GM19463 (cell line): ENCODE results near the gene ZNF280B.
"Not testable (repeated sequence)": the region's sequence is repeated elsewhere in the genome, so short reads cannot be mapped to it uniquely, and the experiment has no call there.

Experiments
- ATAC-seq: cut with Tn5 transposase; IDR thresholded peaks from one replicate; pipeline ENCODE4 v1.9.1; 2021; ENCODE audit warnings: mild to moderate bottlenecking, moderate library complexity; ENCODE audit not compliant: unreplicated experiment

ZNF280B gene

DNA sequence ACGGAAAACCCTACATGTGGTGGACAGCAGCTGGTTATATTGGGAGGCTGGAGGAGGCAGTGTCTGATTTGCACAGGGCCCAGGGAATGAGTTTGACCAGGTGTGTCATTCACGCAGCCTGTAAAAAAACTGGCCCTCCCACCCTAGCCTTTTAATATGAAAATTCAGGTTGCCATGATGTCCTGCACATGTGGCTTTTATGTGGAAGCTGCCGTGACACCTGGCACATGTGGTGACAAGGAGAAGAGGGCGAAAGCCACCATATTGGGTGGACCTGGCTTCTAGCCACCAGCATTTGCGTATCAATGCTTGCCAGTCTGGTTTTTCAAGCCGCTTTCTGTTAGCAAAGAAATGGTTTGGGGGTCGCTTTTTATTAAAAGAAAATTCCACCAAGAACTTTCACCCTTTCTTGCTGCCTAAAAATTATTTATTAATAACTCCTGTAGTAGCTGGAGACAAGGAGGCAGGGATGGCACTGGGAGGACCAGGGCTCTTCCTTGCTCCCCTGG lies 43.4 kb downstream of the ZNF280B start:
- no peak for ATAC-seq

DNA sequence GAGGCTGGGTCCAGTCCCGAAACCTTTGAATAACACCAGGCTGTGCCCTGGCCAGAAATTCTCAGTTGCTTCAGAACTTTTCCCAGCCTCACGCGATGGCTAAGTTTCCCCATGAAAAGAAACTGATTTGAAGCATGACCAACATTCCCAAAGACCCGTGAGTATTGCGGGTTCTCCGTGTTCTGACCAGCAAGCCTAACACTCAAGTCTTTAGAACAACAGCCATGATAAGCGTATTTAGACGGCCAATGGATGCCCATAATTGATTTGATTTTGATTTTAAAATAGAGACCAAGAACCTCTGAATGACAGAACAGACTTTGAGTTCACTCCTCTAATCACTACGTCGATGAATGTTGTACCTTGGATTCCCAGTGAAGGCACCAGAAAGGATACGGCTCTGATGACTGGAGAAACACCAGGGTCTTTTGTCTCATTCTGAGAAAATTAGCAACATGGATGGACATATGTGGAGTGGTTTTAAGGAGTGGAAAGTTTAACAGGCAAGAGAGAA lies 43.9 kb downstream of the ZNF280B start:
- ATAC-seq = no peak

DNA sequence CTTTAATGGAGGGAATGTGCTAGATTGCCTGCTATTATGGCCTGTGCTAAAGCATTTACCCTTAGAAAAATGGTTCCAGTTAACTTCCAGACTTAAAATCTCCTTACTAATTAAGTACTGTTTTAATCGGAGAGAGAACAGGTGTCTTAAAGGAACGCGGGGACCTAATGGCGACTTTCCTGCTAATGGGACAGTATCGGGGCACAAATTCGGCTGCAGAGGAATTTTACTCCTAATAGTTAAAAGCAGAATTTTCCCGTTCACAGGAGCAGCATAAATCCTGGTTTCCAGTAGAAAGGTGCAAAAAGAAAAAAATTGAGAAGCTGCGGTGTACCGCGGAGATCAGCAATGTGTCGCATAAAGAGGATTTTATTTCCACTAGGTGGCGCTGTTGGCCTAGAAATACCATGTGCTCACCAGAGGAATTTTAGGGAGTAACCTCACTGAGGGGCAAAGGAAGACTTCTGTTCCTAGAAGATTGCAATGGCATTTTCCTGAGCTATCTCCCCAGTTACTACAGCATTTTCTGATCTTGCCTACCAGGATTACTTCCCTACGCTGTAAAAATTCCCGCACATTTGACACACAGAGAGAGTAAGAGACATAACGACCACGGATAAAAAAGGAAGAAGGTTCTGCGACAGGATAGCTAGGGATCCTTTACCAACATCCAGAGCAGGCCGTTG lies 44.5 kb downstream of the ZNF280B start:
- ATAC-seq = no peak

DNA sequence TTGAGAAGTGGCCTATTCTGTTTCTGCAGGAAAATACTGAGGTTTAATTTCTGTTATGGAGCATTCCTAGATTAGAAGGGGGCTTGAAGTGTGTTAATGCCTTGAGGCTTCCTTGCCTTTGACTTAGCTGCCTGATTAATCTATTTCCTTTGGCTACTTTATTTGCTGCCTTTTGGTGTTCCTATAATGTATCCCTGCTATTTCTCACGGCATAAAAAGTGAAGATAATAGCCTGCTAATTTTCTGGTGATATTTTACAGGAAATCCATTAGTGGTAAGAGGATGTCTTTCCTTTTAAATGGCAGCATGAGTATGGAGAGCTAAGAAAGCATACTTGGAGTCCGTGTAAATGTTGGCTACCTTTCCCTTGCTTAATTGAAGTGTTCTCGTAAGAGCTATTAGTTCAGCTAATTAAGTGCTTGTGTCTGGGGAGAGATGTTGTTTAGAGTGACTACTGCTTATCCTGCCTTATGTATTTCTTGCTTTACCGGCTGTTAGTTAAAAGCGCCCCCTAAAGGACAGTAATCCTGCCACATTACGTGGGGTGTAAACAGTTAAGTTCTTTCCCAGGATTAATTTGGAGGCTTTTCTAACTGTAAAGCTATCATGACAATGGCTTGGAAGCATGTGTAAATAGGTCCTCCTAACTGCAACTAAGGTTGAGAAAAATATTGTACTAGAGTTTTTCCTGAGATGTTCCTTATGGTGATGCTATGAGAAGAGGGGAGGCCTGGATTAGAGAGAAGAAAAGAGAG lies 45.6 kb downstream of the ZNF280B start:
- no peak for ATAC-seq

DNA sequence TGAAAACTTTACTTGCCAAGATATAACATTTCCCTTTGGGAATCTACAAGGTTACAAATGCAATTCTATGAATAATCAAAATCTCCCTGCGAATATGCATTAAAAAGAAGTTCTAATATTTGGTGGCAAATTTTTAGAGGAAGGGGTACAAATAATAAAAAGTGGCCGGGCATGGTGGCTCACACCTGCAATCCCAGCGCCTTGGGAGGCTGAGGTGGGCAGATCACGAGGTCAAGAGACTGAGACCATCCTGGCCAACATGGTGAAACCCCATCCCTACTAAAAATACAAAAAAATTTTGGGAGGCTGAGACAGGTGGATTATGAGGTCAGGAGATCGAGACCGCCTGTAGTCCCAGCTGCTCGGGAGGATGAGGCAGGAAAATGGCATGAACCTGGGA lies 47.0 kb downstream of the ZNF280B start:
- ATAC-seq = no peak

DNA sequence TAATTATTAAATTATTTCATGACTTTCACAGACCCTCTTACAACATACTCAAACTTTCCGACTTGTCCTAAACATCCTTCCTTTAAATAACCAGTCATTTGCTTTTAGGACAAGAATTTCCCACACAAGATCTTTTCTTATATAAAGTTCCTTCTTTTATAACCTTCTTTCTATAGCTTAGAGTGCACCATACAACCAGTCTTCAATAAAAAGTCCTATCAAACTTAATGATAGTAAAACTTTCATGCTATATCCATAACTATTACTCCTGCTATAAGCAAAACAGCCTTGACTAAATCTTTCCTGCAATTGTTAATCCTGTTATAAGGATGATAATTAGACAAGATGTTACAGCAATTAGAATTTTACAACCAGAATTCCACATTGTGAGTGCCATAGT lies 47.4 kb downstream of the ZNF280B start:
- no peak for ATAC-seq

DNA sequence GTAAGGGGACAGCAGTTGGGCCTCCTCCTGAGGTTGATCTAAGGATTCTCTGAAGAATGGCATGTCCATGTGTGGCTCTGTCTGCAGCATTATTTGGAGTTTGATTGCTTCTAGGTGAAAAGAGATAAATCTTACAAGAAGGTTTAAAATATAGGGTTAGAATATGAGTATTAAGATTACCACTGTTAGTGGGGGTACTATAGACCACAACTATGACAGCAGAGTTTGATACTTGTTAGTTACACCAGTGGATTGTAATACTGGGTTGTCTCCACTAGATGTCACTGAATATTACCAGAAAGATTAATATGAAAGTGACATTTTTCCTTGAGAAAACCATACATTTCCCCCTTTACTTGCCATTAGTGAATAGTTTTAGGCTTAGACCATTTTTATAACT lies 47.9 kb downstream of the ZNF280B start:
- ATAC-seq = no peak

DNA sequence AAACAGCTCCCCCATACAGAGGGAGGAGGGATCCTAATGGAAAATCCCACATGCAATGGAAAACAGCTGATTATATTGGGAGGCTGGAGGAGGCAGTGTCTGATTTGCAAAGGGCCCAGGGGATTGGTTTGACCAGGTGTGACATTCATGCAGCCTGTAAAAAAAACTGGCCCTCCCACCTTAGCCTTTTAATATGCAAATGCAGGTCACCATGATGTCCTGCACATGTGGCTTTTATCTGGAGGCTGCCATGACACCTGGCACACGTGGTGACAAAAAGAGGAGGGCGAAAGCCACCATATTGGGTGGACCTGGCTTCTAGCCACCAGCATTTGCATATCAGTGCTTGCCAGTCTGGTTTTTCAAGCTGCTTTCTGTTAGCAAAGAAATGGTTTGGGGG lies 48.5 kb downstream of the ZNF280B start:
- no peak for ATAC-seq

DNA sequence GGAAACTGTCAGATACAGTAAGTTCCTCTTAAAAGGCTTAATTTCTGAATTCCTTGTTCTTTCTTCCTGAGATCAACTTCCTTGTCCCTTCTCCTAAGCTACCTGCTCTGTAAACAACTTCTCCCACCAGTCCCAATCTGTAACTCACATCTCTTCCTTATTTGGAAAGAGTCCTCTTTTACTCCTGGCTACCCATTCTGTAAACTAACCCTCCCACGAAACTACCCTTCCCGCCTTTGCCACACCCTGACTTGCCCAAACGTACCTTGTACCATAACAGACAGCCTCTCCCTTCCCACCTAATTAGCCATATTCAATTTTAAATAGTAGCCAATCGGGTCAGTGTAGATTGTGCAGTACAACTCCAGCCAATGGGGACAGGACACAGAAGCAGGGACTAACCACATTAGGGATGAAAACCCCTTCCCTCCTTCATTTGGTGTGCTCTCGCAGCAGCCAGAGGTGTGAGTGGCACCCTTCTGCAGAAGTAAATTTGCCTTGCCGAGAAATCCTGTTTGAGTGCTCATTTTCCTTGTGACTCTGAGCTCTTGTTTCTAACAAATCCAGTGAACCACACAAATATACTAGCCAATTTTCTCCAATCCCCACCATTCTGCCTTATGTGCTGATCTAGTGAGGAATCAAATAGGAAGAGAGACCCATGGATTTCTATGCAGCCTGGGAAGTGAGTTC lies 49.5 kb downstream of the ZNF280B start:
- ATAC-seq = no peak

DNA sequence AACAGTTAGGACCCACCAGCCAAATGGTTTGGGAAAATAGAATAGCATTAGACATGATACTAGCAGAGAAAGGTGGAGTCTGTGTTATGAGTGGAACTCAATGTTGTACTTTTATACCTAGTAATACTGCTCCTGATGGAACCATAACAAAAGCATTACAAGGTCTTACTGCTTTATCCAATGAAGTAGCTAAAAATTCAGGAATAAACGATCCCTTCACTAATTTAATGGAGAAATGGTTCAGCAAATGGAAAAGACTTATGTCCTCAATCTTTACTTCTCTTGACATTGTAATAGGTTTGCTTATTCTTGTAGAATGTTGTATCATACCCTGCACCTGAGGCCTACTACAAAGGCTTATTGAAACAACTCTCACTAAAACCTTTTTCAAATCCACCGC lies 50.2 kb downstream of the ZNF280B start:
- no peak for ATAC-seq

DNA sequence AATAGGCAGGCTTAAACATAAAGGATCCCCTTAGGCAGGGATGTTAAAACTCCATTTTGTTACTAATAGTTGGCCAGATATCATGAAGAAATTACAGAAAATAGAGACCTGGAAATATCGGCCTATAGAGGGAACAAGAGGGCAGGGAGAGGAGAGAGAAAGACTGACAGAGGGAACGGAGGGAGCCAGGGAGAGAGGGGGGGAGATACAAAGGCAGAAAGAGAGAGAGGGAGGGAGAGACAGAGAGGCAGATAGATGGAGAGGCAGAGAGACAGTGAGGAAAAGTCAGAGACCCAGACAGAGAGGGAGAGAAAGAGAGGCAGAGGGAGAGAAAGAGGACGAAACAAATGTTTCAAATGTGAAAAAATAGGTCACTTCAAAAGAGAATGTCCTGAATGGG lies 53.5 kb downstream of the ZNF280B start:
- no peak for ATAC-seq

DNA sequence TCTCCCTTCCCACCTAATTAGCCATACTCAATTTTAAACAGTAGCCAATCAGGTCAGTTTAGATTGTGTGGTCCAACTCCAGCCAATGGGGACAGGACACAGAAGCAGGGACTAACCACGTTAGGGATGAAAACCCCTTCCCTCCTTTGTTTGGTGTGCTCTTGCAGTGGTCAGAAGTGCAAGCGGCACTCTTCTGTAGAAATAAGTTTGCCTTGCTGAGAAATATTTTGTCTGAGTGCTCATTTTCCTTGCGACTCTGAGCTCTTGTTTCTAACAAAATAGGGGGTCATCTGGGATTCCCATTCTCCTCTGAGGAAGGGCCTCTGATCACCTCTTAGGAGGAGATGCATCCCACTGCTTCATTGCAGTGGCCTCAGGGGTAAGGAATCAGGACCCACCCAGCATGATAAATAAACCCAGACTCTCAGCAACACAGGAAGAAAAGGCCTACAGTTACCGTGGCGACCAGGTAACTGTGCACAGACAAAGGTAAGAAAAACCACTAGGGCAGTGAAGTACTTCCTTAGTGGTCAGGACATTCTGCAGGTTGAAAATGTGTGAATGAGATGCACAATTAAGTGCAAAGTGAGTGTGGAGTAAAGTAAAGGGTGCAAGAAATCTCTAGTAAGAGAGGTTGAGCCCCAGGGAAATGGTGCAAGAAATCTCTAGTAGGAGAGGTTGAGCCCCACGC lies 55.4 kb downstream of the ZNF280B start:
- no peak for ATAC-seq

DNA sequence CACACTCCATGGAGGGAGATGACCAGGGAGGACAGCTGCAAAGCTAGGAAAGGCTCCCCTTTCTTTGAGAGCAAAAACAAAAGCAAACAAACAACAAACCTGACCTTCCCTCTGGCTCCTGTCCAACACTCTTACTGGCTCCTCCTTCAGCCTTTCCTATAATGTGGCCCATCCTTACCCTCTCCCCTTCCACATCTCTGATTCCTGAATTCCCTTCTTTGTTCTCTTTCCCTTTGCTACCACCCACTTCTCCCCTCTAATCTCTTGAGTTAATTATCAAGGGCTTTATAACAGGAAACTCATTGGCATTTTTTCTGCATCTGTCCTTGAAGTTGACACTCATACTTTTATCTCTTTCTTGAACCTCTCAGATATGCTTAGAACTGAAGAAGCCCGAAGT lies 56.3 kb downstream of the ZNF280B start:
- no peak for ATAC-seq

DNA sequence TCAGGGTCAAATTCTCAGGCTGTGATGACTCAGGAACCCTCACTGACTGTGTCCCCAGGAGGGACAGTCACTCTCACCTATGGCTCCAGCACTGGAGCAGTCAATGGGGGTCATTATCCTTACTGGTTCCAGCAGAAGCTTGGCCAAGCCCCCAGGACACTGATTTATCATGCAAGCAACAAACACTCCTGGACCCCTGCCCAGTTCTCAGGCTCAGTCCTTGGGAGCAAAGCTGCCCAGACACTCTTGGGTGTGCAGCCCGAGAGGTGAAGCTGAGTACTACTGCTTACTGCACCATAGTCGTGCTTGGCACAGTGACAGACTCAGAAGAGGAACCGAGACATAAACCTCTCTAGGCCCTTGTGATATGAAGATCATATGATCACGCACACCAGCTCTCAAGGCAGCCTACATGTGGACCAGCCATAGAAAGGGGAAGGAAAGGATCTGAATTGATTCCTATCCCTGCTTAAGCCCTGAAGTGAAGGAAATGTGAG lies 58.2 kb downstream of the ZNF280B start:
- ATAC-seq = peak; percentile 89

DNA sequence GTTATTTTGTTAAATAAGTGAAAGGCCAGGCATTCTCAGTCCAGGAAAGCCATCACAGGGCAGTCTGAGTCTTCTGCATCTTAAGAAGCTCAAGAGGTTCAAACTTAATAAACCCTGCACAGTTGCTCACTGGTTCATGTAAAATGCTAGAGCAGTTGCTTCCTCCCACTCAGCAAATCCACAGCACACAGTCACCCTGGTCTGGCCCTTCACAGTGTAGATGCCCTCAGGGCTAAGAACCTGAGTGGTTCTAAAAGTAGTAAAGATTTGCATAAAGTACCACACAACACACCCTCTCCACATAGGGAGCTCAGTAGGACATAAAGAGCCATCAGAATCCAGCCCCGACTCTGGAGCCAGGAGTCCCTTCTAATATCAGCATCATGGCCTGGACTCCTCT lies 58.7 kb downstream of the ZNF280B start:
- ATAC-seq = no peak

DNA sequence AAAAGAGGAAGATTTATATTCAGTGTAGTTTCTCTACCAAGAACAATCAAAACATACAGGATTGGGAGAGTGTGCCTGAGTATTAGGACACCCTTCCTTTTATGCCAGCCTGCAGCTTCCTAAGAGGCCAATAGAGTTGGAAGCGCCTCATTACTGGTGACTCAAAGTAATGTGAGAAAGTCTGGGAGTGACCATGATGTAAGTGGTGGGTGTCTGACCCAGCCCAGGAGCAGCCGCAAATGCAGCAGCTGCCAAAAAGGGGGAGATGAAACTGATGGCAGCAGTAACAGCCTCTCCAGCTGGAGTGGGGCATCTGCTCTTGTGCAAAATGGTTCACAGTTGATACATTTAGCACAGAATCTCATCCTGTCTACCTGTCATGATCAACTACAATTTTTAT lies 62.0 kb downstream of the ZNF280B start:
- ATAC-seq = no peak

DNA sequence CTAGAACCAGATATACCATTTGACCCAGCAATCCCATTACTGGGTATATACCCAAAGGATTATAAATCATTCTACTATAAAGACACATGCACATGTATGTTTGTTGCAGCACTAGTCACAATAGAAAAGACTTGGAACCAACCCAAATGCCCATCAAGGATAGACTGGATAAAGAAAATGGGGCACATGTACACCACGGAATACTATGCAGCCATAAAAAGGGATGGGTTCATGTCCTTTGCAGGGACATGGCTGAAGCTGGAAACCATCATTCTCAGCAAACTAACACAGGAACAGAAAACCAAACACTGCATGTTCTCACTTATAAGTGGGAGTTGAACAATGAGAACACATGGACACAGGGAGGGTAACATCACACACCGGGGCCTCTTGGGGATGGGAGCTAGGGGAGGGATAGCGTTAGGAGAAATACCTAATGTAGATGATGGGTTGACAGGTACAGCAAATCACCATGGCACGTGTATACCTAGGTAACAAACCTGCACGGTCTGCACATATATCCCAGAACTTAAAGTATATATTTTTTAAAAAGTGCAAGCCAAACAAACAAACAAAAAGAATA lies 64.4 kb downstream of the ZNF280B start:
- ATAC-seq = not testable (repeated sequence)

DNA sequence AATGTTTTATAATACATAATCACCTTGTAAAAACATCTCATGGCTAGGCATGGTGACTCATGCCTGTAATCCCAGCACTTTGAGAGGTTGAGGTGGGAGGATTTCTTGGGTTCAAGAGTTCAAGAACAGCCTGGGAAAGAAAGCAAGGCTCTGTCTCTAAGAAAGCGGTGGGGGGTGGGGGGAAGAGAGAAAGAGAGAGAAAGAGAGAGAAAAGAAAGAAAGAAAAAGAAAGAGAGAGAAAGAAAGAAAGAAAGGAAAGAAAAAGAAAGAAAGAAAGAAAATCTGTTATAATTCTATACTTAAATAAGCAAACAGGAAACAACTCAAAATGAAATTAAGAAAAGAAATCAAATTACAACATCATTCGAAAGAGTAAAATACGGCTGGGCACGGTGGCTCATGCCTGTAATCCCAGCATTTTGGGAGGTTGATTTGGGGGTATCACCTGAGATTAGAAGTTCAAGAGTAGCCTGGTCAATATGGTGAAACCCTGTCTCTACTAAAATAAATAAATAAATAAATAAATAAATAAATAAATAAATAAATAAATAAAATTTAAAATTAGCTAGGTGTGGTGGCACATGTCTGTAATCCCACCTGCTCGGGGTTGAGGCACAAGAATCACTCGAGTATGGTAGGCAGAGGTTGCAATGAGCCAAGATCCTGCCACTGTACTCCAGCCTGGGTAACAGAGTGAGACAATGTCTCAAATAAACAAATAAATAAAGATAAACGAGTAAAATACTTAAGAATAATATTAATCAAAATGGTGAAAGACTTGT lies 65.4 kb downstream of the ZNF280B start:
- no peak for ATAC-seq

DNA sequence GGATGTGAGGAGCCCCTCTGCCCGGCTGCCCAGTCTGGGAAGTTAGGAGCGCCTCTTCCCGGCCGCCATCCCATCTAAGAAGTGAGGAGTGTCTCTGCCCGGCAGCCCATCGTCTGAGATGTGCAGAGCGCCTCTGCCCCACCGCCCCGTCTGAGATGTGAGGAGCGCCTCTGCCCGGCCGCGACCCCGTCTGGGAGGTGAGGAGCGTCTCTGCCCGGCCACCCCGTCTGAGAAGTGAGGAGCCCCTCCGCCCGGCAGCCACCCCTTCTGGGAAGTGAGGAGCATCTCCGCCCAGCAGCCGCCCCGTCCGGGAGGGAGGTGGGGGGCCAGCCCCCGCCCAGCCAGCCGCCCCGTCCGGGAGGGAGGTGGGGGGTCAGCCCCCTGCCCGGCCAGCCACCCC lies 66.9 kb downstream of the ZNF280B start:
- not testable (repeated sequence) for ATAC-seq

DNA sequence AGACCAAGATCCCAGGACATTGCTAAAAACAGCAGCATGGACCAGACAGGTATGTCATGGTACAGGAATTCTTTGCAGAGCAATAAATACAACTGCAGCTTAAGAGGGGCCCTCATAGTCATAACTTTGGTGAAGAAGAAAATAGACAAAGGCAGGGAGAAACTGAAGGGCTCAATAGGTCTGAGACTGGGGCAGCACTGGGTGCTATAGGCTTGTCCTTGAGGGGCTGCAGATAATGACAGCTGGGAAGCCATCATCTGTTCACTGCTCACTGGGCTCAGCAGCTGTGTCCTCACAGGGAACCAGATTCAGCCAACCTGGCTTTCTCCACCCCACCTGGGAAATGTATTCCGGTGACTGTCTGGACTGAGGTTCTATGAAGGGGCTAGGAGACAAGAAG lies 68.4 kb downstream of the ZNF280B start:
- ATAC-seq = no peak
